Lower leg skin (tissue), 4 donors: Measurements from ENCODE around the gene MUC4. TPM values are rescaled to one million over a fixed set of nuclear protein-coding genes. Genes with fewer than 3 reads are reported as not detected.

Experiments
- DNase-seq, 2 donors: peaks; one replicate each; pipeline ENCODE4 v3.0.0-alpha.2; 2019; ENCODE audit warnings: low spot score in 2 of 2
- H3K4me3 ChIP-seq: fragments of 200-600 bp; sonication (generic); 2 replicates; pipeline ENCODE4 v1.5.1; 2017; ENCODE audit warnings: mild to moderate bottlenecking, low read depth; ENCODE audit not compliant: poor library complexity, severe bottlenecking
- POLR2A ChIP-seq, 2 donors: fragments of 450-650 bp; IDR thresholded peaks; one replicate each; pipeline ENCODE4 v1.6.1; 2016 to 2017; ENCODE audit warnings: antibody characterized with exemption in 2 of 2, mild to moderate bottlenecking in 1 of 2, moderate library complexity in 1 of 2
- WGBS, 2 donors: methylation state at CpG; one replicate each; pipeline ENCODE4 v1.1.5; 2018; 5-methylcytosine and 5-hydroxymethylcytosine counted together
- intact Hi-C: fragments of 100-400 bp; cut with DNase I; formaldehyde crosslinking; loops from one replicate; pipeline ENCODE4 v1.15.0; 2023; ENCODE audit warnings: low total_unique reads
- total RNA-seq, 4 donors: library from RNA; depleted of rRNA; stranded (reverse); fragments of >200 nt; gene quantifications; one replicate each; pipeline ENCODE4 v1.1.0, GENCODE V29; 2016
- TF ChIP-seq, protein P1 (sequence below), 3 donors: fragments of 450-650 bp; IDR thresholded peaks; one replicate each; pipeline ENCODE4 v1.5.1; 2016; ENCODE audit warnings: antibody characterized with exemption in 3 of 3, mild to moderate bottlenecking in 3 of 3, moderate library complexity in 2 of 3

The MUC4 gene
- total RNA-seq, 4 donors from 2014 or later, result not detected

DNA sequence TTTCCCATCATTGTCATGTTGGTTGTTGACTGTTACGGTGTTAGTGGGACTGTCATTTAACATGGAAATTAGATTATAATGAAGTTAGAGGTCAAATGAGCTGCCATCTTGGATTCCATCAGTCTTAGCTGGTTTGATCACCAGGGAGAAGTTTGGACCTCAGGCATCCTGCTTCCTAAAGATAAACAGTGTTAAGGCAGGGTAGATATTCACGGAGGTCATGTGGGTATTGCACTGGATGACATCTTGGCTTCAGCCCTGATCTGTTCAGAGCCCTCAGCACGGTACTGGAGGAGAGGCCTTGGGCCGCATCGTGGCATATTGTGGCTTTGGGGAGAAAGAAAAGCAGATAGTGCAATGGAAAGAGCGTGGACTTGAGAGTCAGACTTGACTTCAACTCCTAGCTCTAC, 102.0 kb downstream of the MUC4 start:
- DNase-seq, result no peak
- intact Hi-C loops, result no loop called here
- WGBS, 2 donors, result 92 to 95% methylated on average over 6 of the region's 6 CpGs
- no peak overlapping the region for H3K4me3 ChIP-seq
- no peak for TF ChIP-seq POLR2A (IDR thresholded peaks at IDR 0.05)
- TF ChIP-seq, protein P1, sequence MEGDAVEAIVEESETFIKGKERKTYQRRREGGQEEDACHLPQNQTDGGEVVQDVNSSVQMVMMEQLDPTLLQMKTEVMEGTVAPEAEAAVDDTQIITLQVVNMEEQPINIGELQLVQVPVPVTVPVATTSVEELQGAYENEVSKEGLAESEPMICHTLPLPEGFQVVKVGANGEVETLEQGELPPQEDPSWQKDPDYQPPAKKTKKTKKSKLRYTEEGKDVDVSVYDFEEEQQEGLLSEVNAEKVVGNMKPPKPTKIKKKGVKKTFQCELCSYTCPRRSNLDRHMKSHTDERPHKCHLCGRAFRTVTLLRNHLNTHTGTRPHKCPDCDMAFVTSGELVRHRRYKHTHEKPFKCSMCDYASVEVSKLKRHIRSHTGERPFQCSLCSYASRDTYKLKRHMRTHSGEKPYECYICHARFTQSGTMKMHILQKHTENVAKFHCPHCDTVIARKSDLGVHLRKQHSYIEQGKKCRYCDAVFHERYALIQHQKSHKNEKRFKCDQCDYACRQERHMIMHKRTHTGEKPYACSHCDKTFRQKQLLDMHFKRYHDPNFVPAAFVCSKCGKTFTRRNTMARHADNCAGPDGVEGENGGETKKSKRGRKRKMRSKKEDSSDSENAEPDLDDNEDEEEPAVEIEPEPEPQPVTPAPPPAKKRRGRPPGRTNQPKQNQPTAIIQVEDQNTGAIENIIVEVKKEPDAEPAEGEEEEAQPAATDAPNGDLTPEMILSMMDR (IDR thresholded peaks at IDR 0.05), result no peak

DNA sequence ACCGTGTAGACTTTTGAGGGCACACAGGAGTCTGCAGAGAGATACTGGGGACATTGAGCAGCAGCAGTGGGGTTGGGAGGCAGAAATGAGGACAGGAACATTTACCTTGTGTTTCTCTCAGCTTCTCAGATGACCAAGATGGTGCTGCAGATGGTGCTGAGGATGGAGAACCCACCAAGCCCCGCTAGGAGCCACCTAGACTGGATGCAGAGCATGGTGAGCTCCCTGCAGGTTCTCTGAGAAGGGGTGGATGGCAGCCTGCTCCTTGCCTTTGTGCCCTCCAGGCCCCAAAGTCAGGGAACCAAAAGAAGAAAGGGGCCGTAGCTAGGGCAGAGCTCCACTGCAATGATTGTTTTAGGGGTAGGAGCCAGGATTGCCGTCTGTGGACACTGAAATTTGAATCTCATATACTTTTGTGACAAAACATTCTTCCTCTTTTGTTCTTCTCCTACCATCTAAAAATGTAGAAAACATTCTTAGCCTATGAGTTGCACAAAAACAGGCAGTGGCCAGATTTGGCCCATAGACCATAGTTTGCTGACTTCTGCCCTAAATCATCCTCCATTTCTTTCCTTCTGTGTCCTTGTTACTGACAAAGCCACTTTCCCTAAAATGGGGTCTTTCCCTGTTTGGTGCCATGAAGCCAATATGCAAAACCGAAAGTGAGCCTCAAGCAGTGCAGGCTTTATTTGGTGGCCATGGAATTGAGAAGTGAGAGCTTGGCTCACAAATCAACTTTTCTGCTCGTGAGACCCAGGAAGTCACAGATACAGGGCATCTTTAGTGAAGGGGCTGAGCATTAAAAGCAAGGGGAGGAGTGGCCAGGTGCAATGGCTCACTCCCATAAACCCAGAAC, 102.9 kb downstream of the MUC4 start:
- TF ChIP-seq POLR2A (IDR thresholded peaks at IDR 0.05), result no peak
- TF ChIP-seq, protein P1 (IDR thresholded peaks at IDR 0.05), result no peak
- no peak for DNase-seq
- no peak overlapping the region for H3K4me3 ChIP-seq
- intact Hi-C loops, result no loop called here
- 88 to 92% methylated on average over 6 of the region's 6 CpGs for WGBS, 2 donors

- TF ChIP-seq POLR2A (IDR thresholded peaks at IDR 0.05), result no peak
- TF ChIP-seq, protein P1 (IDR thresholded peaks at IDR 0.05), result no peak
- WGBS, 2 donors, result 80 to 84% methylated on average over 6 of the region's 6 CpGs
- intact Hi-C loops, result no loop called here
- no peak for DNase-seq
- no peak overlapping the region for H3K4me3 ChIP-seq
Observed at GRCh38 chr3:195708061-195708460, 103.7 kb downstream of the MUC4 start.

- WGBS, 2 donors, result 87% methylated on average over 9 of the region's 9 CpGs
- no peak for DNase-seq
- no peak overlapping the region for H3K4me3 ChIP-seq
- intact Hi-C loops, result no loop called here
- TF ChIP-seq, protein P1 (IDR thresholded peaks at IDR 0.05), result no peak
- TF ChIP-seq POLR2A (IDR thresholded peaks at IDR 0.05), result no peak
Observed at GRCh38 chr3:195705081-195705991, 106.4 kb downstream of the MUC4 start.

DNA sequence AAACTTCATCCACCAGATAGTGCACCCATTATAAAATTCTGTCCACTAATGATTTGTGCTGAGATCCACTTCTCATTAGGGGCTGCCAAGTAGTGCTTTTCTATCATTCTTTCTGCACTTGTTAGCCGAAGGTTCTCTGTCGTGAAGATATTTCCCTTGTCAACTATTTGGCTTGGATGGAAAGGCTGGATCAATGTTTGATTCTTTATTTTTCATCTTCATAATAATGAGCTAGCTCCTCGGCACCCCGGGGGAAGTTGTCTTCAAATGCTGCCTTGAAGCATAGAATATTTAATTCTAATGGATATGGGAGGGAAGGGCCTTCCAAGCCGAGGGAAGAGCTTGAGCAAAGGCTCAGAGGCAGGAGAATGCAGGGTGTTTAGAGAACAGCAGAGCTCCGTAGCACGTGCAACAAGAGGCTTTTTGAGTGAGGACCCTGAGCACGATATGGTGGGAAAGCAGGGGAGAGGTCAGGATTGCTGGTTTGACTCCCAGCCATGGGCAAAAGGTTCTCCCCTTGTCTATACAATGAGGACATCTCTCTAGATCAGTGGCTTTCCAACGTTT, 107.2 kb downstream of the MUC4 start:
- no peak for DNase-seq
- H3K4me3 ChIP-seq, result no peak overlapping the region
- 58 to 64% methylated on average over 9 of the region's 9 CpGs for WGBS, 2 donors
- intact Hi-C loops, result no loop called here
- TF ChIP-seq, protein P1 (IDR thresholded peaks at IDR 0.05), result no peak
- no peak for TF ChIP-seq POLR2A (IDR thresholded peaks at IDR 0.05)
